ENCODE data around the gene TGOLN2. TPM values are rescaled to one million over a fixed set of nuclear protein-coding genes. Genes with fewer than 3 reads are reported as not detected.
A peak's percentile ranks its signal among the peaks of the same experiment; 100 is the strongest.

TGOLN2 gene
- total and polyA plus RNA-seq, 11 donors, result 15.5 to 130 (median 82.9) TPM

- DNase-seq, result no peak
- 89 to 99% (median 94%) methylated on average over 3 of the region's 3 CpGs for WGBS, 4 donors
- no peak overlapping the region for H3K27ac ChIP-seq
- intact Hi-C loops (cut with DNase I), result no loop called here
- no peak for ATAC-seq
- no peaks in the 10 kb centered on the region for H3K27me3 ChIP-seq
- no peak overlapping the region for H3K4me3 ChIP-seq
- TF ChIP-seq CTCF (IDR thresholded peaks at IDR 0.05), result no peak
- TF ChIP-seq POLR2A (IDR thresholded peaks at IDR 0.05), result no peak
- peaks cover 0 to 33% (median 21%) of the 10 kb centered on the region in 12 donors for H3K4me1 ChIP-seq
- no peaks in the 10 kb centered on the region for H3K9me3 ChIP-seq
- peaks cover 0 to 68% (median 50%) of the 10 kb centered on the region in 9 donors for H3K36me3 ChIP-seq
Measured at GRCh38 chr2:85357736-85358135, 29.9 kb upstream of the TGOLN2 start.

- no peak overlapping the region for H3K27ac ChIP-seq
- no peak overlapping the region for H3K4me3 ChIP-seq
- peaks cover 0 to 60% (median 45%) of the 10 kb centered on the region in 9 donors for H3K36me3 ChIP-seq
- WGBS, 4 donors, result 60 to 79% (median 64%) methylated on average over 1 to 2 of the region's 2 CpGs
- TF ChIP-seq CTCF (IDR thresholded peaks at IDR 0.05) (no peak), POLR2A (IDR thresholded peaks at IDR 0.05) (no peak)
- intact Hi-C loops (cut with DNase I), result no loop called here
- H3K9me3 ChIP-seq, result no peaks in the 10 kb centered on the region
- DNase-seq (no peak), ATAC-seq (no peak)
- H3K4me1 ChIP-seq, result peaks cover 0 to 37% (median 21%) of the 10 kb centered on the region in 12 donors
- H3K27me3 ChIP-seq, result no peaks in the 10 kb centered on the region
Measured at GRCh38 chr2:85356186-85356585, 28.4 kb upstream of the TGOLN2 start.

GRCh38 chr2:85355521-85355920 is 27.7 kb upstream of the TGOLN2 start:
- Histone ChIP-seq H3K27ac (peak overlapping the region in 4 of 12 donors; percentile 51 to 90 (median 88)), H3K4me1 (peaks cover 0 to 37% (median 21%) of the 10 kb centered on the region in 12 donors), H3K27me3 (no peaks in the 10 kb centered on the region), H3K36me3 (peaks cover 0 to 60% (median 48%) of the 10 kb centered on the region in 9 donors), H3K9me3 (no peaks in the 10 kb centered on the region), H3K4me3 (peak overlapping the region in 11 of 12 donors; percentile 57 to 89 (median 75))
- TF ChIP-seq POLR2A (IDR thresholded peaks at IDR 0.05) (no peak), CTCF (IDR thresholded peaks at IDR 0.05) (no peak)
- no peak for ATAC-seq
- 79 to 84% (median 81%) methylated on average over 3 of the region's 3 CpGs for WGBS, 4 donors
- no peak for DNase-seq
- intact Hi-C loops (cut with DNase I), result no loop called here

GRCh38 chr2:85355073-85355410 is 27.3 kb upstream of the TGOLN2 start:
- H3K9me3 ChIP-seq, result no peaks in the 10 kb centered on the region
- H3K4me3 ChIP-seq, result peak overlapping the region; percentile 53 to 89 (median 74)
- H3K4me1 ChIP-seq, result peaks cover 0 to 37% (median 21%) of the 10 kb centered on the region in 12 donors
- intact Hi-C loops (cut with DNase I), result no loop called here
- WGBS, 4 donors, result 5 to 12% (median 10%) methylated on average over 10 of the region's 10 CpGs
- no peak for TF ChIP-seq CTCF (IDR thresholded peaks at IDR 0.05)
- no peak for TF ChIP-seq POLR2A (IDR thresholded peaks at IDR 0.05)
- H3K27me3 ChIP-seq, result no peaks in the 10 kb centered on the region
- H3K36me3 ChIP-seq, result peaks cover 0 to 61% (median 49%) of the 10 kb centered on the region in 9 donors
- peak in 2 of 4 donors; percentile 3 to 10 for ATAC-seq
- H3K27ac ChIP-seq, result peak overlapping the region; percentile 51 to 92 (median 88)
- DNase-seq, result peak in 1 of 5 donors; percentile 34

Measured in heart left ventricle (tissue), 16 donors.